Parathyroid adenoma (tissue), 2 donors: ENCODE data around the gene CCDC192.
"Not testable (repeated sequence)": the region's sequence is repeated elsewhere in the genome, so short reads cannot be mapped to it uniquely, and the experiment has no call there.

Experiments
- H2AFZ ChIP-seq: fragments of 300-600 bp; sonication (generic); one replicate; pipeline ENCODE4 v1.7.0; 2017; ENCODE audit warnings: antibody characterized with exemption, mild to moderate bottlenecking
- H3K27ac ChIP-seq: fragments of 300-600 bp; sonication (generic); one replicate; pipeline ENCODE4 v1.7.0; 2017
- H3K27me3 ChIP-seq: fragments of 300-600 bp; sonication (generic); one replicate; pipeline ENCODE4 v1.7.0; 2017; ENCODE audit warnings: low read length; ENCODE audit not compliant: control insufficient read depth, insufficient read depth
- H3K36me3 ChIP-seq: fragments of 300-600 bp; sonication (generic); one replicate; pipeline ENCODE4 v1.7.0; 2017; ENCODE audit warnings: low read length; ENCODE audit not compliant: control insufficient read depth, insufficient read depth
- H3K4me1 ChIP-seq: fragments of 300-600 bp; sonication (generic); one replicate; pipeline ENCODE4 v1.7.0; 2017; ENCODE audit warnings: control low read depth
- H3K4me2 ChIP-seq: fragments of 300-600 bp; sonication (generic); one replicate; pipeline ENCODE4 v1.7.0; 2017; ENCODE audit warnings: low read length
- H3K4me3 ChIP-seq: fragments of 300-600 bp; sonication (generic); one replicate; pipeline ENCODE4 v1.7.0; 2017; ENCODE audit warnings: low read depth, low read length
- H3K79me2 ChIP-seq: fragments of 300-600 bp; sonication (generic); one replicate; pipeline ENCODE4 v1.7.0; 2017; ENCODE audit warnings: control low read depth
- H3K9ac ChIP-seq: fragments of 300-600 bp; sonication (generic); one replicate; pipeline ENCODE4 v1.7.0; 2017; ENCODE audit warnings: mild to moderate bottlenecking
- H3K9me3 ChIP-seq: fragments of 300-600 bp; sonication (generic); one replicate; pipeline ENCODE4 v1.7.0; 2017; ENCODE audit warnings: low read length; ENCODE audit not compliant: control insufficient read depth
- TF ChIP-seq, protein P1 (sequence below): fragments of 300-600 bp; sonication (generic); IDR thresholded peaks from one replicate; pipeline ENCODE4 v1.7.0; 2017; ENCODE audit warnings: antibody characterized with exemption, mild to moderate bottlenecking
- donor health status: primary hyperparathyroidism.

CCDC192 gene

DNA sequence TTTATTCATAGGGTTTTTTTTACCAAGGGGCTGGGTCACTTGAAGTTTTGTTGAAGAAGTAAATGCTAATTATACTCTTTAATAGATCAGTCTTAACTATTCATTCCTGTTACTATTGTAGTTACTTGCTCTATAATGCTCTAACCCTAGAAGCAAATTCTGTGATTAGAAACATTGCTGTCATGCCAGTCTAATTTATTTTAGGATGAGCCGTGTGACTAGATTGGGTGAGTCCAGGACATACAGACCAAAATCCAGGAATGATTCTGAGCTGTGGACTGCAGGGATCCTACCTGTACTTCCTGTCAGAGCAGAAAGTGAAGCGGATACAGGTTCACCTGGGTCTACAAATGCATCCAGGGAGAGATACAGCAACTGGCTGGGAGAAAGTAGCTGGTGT, 757 bp upstream of the CCDC192 start:
- H3K27ac ChIP-seq = no peak overlapping the region
- no peaks in the 10 kb centered on the region for H3K36me3 ChIP-seq
- H3K4me1 ChIP-seq = peaks cover 5% of the 10 kb centered on the region
- no peaks in the 10 kb centered on the region for H3K9me3 ChIP-seq
- no peak overlapping the region for H3K4me3 ChIP-seq
- no peaks in the 10 kb centered on the region for H3K79me2 ChIP-seq
- TF ChIP-seq, protein P1, sequence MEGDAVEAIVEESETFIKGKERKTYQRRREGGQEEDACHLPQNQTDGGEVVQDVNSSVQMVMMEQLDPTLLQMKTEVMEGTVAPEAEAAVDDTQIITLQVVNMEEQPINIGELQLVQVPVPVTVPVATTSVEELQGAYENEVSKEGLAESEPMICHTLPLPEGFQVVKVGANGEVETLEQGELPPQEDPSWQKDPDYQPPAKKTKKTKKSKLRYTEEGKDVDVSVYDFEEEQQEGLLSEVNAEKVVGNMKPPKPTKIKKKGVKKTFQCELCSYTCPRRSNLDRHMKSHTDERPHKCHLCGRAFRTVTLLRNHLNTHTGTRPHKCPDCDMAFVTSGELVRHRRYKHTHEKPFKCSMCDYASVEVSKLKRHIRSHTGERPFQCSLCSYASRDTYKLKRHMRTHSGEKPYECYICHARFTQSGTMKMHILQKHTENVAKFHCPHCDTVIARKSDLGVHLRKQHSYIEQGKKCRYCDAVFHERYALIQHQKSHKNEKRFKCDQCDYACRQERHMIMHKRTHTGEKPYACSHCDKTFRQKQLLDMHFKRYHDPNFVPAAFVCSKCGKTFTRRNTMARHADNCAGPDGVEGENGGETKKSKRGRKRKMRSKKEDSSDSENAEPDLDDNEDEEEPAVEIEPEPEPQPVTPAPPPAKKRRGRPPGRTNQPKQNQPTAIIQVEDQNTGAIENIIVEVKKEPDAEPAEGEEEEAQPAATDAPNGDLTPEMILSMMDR = no peak
- H3K9ac ChIP-seq = no peak overlapping the region
- no peak overlapping the region for H3K4me2 ChIP-seq
- no peaks in the 10 kb centered on the region for H3K27me3 ChIP-seq
- H2AFZ ChIP-seq = no peak overlapping the region

DNA sequence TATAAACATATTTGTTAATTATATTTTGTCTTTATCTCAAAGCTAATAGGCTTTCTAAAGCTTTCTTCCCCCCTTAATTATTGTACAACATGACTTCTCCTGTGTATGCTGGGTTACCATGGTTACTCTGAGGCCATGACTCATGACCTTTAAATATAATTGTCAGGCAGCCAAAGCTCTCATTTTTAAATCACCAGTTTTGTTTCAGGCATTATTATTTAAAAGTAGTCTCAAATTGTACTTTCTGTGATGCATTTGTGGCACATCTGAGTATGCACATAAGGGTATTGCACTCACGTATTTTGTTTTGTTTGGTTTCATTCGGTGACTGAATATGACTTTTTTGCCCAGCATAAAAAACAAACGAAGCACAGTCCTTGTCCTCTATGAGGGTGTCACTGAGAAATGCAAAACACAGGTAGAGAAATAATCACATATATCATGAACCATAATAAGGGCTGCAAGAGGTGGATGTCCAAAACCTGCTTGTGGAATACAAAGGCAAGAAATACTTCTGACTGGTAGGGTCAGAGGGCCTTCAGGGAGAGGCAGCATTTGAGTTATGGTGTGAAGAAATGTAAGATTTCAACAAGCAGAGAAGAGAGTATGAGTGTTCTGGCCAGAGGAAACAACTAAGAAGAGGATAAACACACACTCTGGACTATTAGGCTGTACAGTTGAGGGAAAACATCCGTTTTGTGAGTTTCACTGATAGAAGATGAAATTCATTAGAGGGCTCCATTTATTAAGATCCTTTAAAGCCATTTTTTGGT, 2.1 kb downstream of the CCDC192 start:
- H3K4me2 ChIP-seq = no peak overlapping the region
- H3K4me1 ChIP-seq = no peaks in the 10 kb centered on the region
- TF ChIP-seq, protein P1 = no peak
- no peaks in the 10 kb centered on the region for H3K79me2 ChIP-seq
- no peaks in the 10 kb centered on the region for H3K36me3 ChIP-seq
- peak overlapping the region; percentile 48 for H2AFZ ChIP-seq
- no peak overlapping the region for H3K9ac ChIP-seq
- no peak overlapping the region for H3K4me3 ChIP-seq
- no peaks in the 10 kb centered on the region for H3K9me3 ChIP-seq
- H3K27ac ChIP-seq = peak overlapping the region; percentile 54
- H3K27me3 ChIP-seq = no peaks in the 10 kb centered on the region

DNA sequence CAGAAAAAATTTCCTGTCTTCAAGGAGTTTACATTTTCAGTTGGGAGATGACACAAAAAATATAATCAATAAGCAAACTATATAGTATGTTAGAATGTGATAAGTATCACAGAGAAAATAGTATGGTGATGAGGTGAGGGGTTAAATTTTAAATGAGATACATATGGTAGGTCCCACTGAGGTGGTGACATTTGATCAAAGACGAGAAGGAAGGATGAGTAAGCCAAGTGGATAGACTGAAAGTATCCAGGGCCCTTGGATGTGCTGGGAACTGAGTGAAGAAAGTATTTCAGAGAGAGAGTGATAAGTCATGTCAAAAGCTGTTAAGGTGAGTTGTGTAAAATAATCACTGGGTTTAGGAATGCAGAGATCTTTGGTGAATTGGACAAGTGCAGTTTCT, 3.5 kb downstream of the CCDC192 start:
- TF ChIP-seq, protein P1 = no peak
- Histone ChIP-seq H3K9me3 (no peaks in the 10 kb centered on the region), H3K27me3 (no peaks in the 10 kb centered on the region), H3K79me2 (no peaks in the 10 kb centered on the region), H3K27ac (peak overlapping the region; percentile 43), H3K36me3 (no peaks in the 10 kb centered on the region), H3K9ac (no peak overlapping the region), H3K4me3 (no peak overlapping the region), H3K4me2 (no peak overlapping the region), H2AFZ (peak overlapping the region; percentile 47), H3K4me1 (no peaks in the 10 kb centered on the region)

DNA sequence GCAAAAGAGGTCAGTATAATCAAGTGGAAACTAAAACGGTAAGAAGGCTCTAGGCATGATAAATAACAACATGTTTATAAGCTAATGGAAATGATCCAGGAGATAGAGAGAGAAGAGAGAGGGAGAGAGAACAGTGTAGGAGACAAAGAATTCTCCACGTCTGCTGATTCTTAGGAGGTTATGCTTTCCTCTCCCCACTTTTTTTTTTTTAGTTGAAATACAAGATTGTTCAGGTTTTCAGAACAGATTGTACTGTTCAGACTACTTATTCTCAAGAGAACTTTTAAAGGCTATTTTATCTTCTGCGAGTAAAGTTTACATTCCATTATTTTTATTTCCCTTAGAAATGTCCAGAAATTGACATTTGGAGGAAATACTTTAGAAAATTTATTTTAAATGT, 4.0 kb downstream of the CCDC192 start:
- no peak overlapping the region for H3K4me3 ChIP-seq
- H3K27me3 ChIP-seq = no peaks in the 10 kb centered on the region
- TF ChIP-seq, protein P1 = no peak
- H2AFZ ChIP-seq = peak overlapping the region; percentile 47
- H3K4me1 ChIP-seq = no peaks in the 10 kb centered on the region
- H3K36me3 ChIP-seq = no peaks in the 10 kb centered on the region
- H3K27ac ChIP-seq = peak overlapping the region; percentile 43
- no peak overlapping the region for H3K9ac ChIP-seq
- no peak overlapping the region for H3K4me2 ChIP-seq
- no peaks in the 10 kb centered on the region for H3K79me2 ChIP-seq
- H3K9me3 ChIP-seq = no peaks in the 10 kb centered on the region

DNA sequence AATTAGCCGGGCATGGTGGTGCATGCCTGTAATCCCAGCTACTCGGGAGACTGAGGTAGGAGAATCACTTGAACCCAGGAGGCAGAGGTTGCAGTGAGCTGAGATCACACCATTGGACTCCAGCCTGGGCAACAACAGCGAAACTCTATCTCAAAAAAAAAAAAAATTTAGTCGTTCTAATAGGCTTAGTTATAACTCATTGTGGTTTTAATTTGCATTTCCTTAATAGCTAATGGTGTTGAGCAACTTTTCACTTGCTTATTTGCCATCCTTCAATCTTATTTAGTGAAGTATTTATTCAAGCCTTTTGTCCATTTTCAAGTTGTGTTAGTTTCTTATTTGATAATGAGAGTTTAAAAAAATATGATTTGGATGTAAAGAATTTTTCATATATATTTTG, 9.9 kb downstream of the CCDC192 start:
- not testable (repeated sequence) for H2AFZ ChIP-seq, H3K9ac ChIP-seq, H3K79me2 ChIP-seq, H3K4me3 ChIP-seq, H3K4me2 ChIP-seq, H3K36me3 ChIP-seq, H3K4me1 ChIP-seq, H3K27ac ChIP-seq, H3K27me3 ChIP-seq, H3K9me3 ChIP-seq
